Astrocyte of the spinal cord (primary cell): Measurements from ENCODE around the gene SPPL3.

Source experiments
- DNase-seq: peaks from one replicate; pipeline ENCODE4 v3.0.0; 2011; ENCODE audit warnings: low read depth, low spot score
- H3K4me3 ChIP-seq: 2 replicates; pipeline ENCODE4 v1.5.1; 2011; ENCODE audit warnings: low read depth, mild to moderate bottlenecking, low read length, moderate library complexity
- in situ Hi-C: cut with HindIII; loops from 2 replicates; pipeline ENCODE4 v1.10.0; 2017; ENCODE audit warnings: low sequenced_read_pairs
- TF ChIP-seq, protein P1 (sequence below): IDR thresholded peaks from 2 replicates; pipeline ENCODE4 v1.5.1; 2012; ENCODE audit warnings: low read depth, mild to moderate bottlenecking, low read length, inconsistent platforms

The SPPL3 gene

GRCh38 chr12:120921637-120922036 lies 17.5 kb upstream of the SPPL3 start:
- TF ChIP-seq, protein P1, sequence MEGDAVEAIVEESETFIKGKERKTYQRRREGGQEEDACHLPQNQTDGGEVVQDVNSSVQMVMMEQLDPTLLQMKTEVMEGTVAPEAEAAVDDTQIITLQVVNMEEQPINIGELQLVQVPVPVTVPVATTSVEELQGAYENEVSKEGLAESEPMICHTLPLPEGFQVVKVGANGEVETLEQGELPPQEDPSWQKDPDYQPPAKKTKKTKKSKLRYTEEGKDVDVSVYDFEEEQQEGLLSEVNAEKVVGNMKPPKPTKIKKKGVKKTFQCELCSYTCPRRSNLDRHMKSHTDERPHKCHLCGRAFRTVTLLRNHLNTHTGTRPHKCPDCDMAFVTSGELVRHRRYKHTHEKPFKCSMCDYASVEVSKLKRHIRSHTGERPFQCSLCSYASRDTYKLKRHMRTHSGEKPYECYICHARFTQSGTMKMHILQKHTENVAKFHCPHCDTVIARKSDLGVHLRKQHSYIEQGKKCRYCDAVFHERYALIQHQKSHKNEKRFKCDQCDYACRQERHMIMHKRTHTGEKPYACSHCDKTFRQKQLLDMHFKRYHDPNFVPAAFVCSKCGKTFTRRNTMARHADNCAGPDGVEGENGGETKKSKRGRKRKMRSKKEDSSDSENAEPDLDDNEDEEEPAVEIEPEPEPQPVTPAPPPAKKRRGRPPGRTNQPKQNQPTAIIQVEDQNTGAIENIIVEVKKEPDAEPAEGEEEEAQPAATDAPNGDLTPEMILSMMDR: no peak
- no peak overlapping the region for H3K4me3 ChIP-seq
- in situ Hi-C loops: no loop called here
- DNase-seq: no peak

DNA sequence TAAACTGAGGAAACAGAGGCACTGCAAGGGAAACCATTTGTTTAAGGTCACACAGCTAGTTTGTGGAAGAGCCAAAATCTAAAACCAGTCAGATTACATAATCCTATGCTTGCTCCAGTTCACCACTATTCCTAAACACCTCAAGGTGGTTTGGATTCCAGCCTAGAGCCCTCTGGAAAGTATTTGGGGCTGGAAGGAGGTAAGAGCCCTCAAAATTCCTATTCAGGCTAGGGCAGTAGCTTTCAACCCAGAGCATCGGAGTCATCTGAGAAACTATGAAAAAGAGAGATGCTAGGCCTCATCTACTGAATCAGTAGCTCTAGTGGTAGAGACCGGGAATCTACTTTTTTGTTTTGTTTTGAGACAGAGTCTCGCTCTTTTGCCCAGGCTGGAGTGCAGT lies 16.0 kb upstream of the SPPL3 start:
- TF ChIP-seq, protein P1: no peak
- in situ Hi-C loops: no loop called here
- no peak for DNase-seq
- no peak overlapping the region for H3K4me3 ChIP-seq

- in situ Hi-C loops: no loop called here
- no peak overlapping the region for H3K4me3 ChIP-seq
- TF ChIP-seq, protein P1: no peak
- DNase-seq: no peak
Observed at GRCh38 chr12:120917748-120918147, 13.6 kb upstream of the SPPL3 start.

DNA sequence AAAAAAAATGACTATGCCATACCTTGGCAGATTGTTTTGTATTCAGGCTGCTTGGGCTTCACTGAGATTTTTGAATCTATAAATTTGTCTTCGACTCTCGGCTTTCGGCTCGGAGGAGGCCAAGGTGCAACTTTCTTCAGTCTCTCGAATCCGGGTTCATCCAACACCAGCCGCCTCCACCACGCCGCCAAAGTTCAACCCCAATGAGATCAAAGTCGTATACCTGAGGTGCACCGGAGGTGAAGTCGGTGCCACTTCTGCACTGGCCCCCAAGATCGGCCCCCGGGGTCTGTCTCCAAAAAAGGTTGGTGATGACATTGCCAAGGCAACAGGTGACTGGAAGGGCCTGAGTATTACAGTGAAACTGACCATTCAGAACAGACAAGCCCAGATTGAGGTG lies 12.4 kb upstream of the SPPL3 start:
- TF ChIP-seq, protein P1: no peak
- H3K4me3 ChIP-seq: no peak overlapping the region
- in situ Hi-C loops: no loop called here
- no peak for DNase-seq

DNA sequence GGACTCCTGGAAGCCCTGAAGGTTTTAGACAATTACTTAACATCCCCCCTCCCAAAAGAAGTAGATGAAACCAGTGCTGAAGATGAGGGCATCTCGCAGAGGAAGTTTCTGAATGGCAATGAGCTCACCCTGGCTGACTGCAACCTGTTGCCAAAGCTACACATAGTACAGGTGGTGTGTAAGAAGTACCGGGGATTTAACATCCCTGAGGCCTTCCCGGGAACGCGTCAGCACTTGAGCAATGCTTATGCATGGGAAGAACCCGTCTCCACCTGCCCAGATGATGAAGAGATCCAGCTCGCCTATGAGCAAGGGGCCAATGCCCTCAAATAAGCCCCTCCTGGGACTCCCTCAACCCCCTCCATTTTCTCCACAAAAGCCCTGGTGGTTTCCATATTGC lies 10.6 kb upstream of the SPPL3 start:
- DNase-seq: no peak
- in situ Hi-C loops: no loop called here
- TF ChIP-seq, protein P1: no peak
- no peak overlapping the region for H3K4me3 ChIP-seq

GRCh38 chr12:120909633-120910298 lies 5.6 kb upstream of the SPPL3 start:
- TF ChIP-seq, protein P1: no peak
- in situ Hi-C loops: no loop called here
- no peak for DNase-seq
- no peak overlapping the region for H3K4me3 ChIP-seq
